HG02885 (cell line): ENCODE results near the gene EBP.

ENCODE experiments used
- ATAC-seq: cut with Tn5 transposase; IDR thresholded peaks from one replicate; pipeline ENCODE4 v1.9.1; 2021; ENCODE audit warnings: mild to moderate bottlenecking; ENCODE audit not compliant: unreplicated experiment, poor library complexity

The EBP gene

GRCh38 chrX:48573690-48574269 is 52.2 kb downstream of the EBP start:
- ATAC-seq = no peak

- ATAC-seq = peak; percentile 87
Measured at GRCh38 chrX:48574270-48575266, 53.0 kb downstream of the EBP start, which contains the start of gene RBM3. Gene RBM3 (plus strand): TSS chrX:48574484. CDS start chrX:48575181, 697 bp downstream.

- ATAC-seq = no peak
Measured at GRCh38 chrX:48575642-48576041, 54.0 kb downstream of the EBP start.

- no peak for ATAC-seq
Measured at GRCh38 chrX:48576108-48576507, 54.5 kb downstream of the EBP start.
